Right lobe of liver (tissue), 6 donors: Measurements from ENCODE around the gene NARS2. TPM values are rescaled to one million over a fixed set of nuclear protein-coding genes. Genes with fewer than 3 reads are reported as not detected.
A peak's percentile ranks its signal among the peaks of the same experiment; 100 is the strongest.

Source experiments
- ATAC-seq, 4 donors: fragments of 200-7000 bp; cut with Tn5 transposase; one replicate each; pipeline ENCODE4 v1.9.1; 2020; ENCODE audit warnings: mild to moderate bottlenecking in 4 of 4, moderate library complexity in 4 of 4
- DNase-seq, 3 donors: peaks; one replicate each; pipeline ENCODE4 v3.0.0-alpha.2; 2020
- H3K27ac ChIP-seq, 3 donors: fragments of 200-600 bp; one replicate each; pipeline ENCODE4 v1.8.0; 2022
- H3K27me3 ChIP-seq, 2 donors: fragments of 200-600 bp; one replicate each; pipeline ENCODE4 v1.8.0; 2022
- H3K36me3 ChIP-seq, 4 donors: fragments of 200-600 bp; sonication (generic) in 1 of 4; one replicate each; pipeline versions ENCODE4 v1.5.1 to v1.8.0; 2017 to 2022; ENCODE audit warnings: control low read depth in 1 of 4
- H3K4me1 ChIP-seq, 4 donors: fragments of 200-600 bp; sonication (generic) in 1 of 4; one replicate each; pipeline versions ENCODE4 v1.5.1 to v1.8.0; 2017 to 2022; ENCODE audit warnings: control low read depth in 1 of 4
- H3K4me3 ChIP-seq, 3 donors: fragments of 200-600 bp; one replicate each; pipeline ENCODE4 v1.8.0; 2022
- H3K9me3 ChIP-seq, 4 donors: fragments of 200-600 bp; sonication (generic) in 1 of 4; one replicate each; pipeline versions ENCODE4 v1.5.1 to v1.8.0; 2017 to 2022; ENCODE audit warnings: control low read depth in 1 of 4
- CTCF ChIP-seq, 4 donors: fragments of 200-600 bp in 3 of 4; fragments of 450-650 bp in 1 of 4; IDR thresholded peaks; one replicate each; pipeline versions ENCODE4 v1.5.1 to v1.8.0; 2016 to 2022; ENCODE audit warnings: antibody characterized with exemption in 4 of 4, mild to moderate bottlenecking in 2 of 4
- POLR2A ChIP-seq: fragments of 450-650 bp; IDR thresholded peaks from one replicate; pipeline ENCODE4 v1.6.1; 2017; ENCODE audit warnings: antibody characterized with exemption, mild to moderate bottlenecking
- WGBS: methylation state at CpG from one replicate; pipeline ENCODE4 v1.1.6; 2018; ENCODE audit warnings: low coverage, low lambda C conversion rate; ENCODE audit not compliant: insufficient coverage; ENCODE audit errors: missing lambda C conversion rate; 5-methylcytosine and 5-hydroxymethylcytosine counted together
- intact Hi-C, 2 donors: fragments of 100-400 bp; cut with DNase I; formaldehyde crosslinking; loops; one replicate each; pipeline versions ENCODE4 v1.11.2 to v1.14.1; 2022
- total RNA-seq, 6 experiments: library from RNA; depleted of rRNA in 2 of 6; stranded (reverse); fragments of >200 nt in 2 of 6; fragmentation: NEBNext Ultra II Directional in 3 of 6; extraction: Animal tissue kit (Norgen Biotek cat#: 25700) in 3 of 6; gene quantifications; one replicate each; pipeline versions ENCODE4 v1.1.0 to v1.2.4, GENCODE V29; 2016 to 2023
- donor health status: DM: no; HTN: yes; CAD: no.
- donor health status: DM: no; HTN: no; CAD: no.
- donor health status: DM: no; HTN: no; CAD: no.
- donor health status: DM: no; HTN: yes; CAD: no.
- donor health status: DM: no; HTN: yes; CAD: no.

The NARS2 gene
- total RNA-seq, 6 experiments from 2014 or later = 11.5 to 17.4 (median 14.0) TPM

- Histone ChIP-seq H3K4me1 (peaks cover 0 to 12% (median 4%) of the 10 kb centered on the region in 4 donors), H3K9me3 (no peaks in the 10 kb centered on the region), H3K36me3 (no peaks in the 10 kb centered on the region), H3K4me3 (no peak overlapping the region), H3K27ac (no peak overlapping the region), H3K27me3 (no peaks in the 10 kb centered on the region)
- ATAC-seq (no peak), DNase-seq (no peak)
- 83% methylated on average over 3 of the region's 4 CpGs for WGBS
- TF ChIP-seq CTCF (IDR thresholded peaks at IDR 0.05) (no peak), POLR2A (no peak)
- intact Hi-C loops = no loop called here
These were observed 124.8 kb downstream of the NARS2 start for GRCh38 chr11:78449866-78450265.

GRCh38 chr11:78446210-78446609, 128.5 kb downstream of the NARS2 start:
- ATAC-seq = peak in 1 of 4 donors; percentile 21
- Histone ChIP-seq H3K4me1 (peaks cover 0 to 2% (median 0%) of the 10 kb centered on the region in 4 donors), H3K4me3 (no peak overlapping the region), H3K27me3 (no peaks in the 10 kb centered on the region), H3K9me3 (no peaks in the 10 kb centered on the region), H3K36me3 (no peaks in the 10 kb centered on the region), H3K27ac (no peak overlapping the region)
- intact Hi-C loops = no loop called here
- no peak for TF ChIP-seq POLR2A
- no peak for TF ChIP-seq CTCF (IDR thresholded peaks at IDR 0.05)
- no peak for DNase-seq

- intact Hi-C loops = no loop called here
These were observed 129.9 kb downstream of the NARS2 start for GRCh38 chr11:78444726-78445125.

GRCh38 chr11:78441956-78442355, 132.7 kb downstream of the NARS2 start:
- DNase-seq = no peak
- WGBS = 78% methylated on average over 4 of the region's 4 CpGs
- no peaks in the 10 kb centered on the region for H3K4me1 ChIP-seq
- H3K27ac ChIP-seq = no peak overlapping the region
- TF ChIP-seq POLR2A (no peak), CTCF (IDR thresholded peaks at IDR 0.05) (no peak)
- no peak overlapping the region for H3K4me3 ChIP-seq
- H3K9me3 ChIP-seq = no peaks in the 10 kb centered on the region
- no peaks in the 10 kb centered on the region for H3K27me3 ChIP-seq
- no peaks in the 10 kb centered on the region for H3K36me3 ChIP-seq
- intact Hi-C loops = no loop called here
- no peak for ATAC-seq

More at GRCh38 chr11:78444726-78445125, 129.9 kb downstream of the NARS2 start:
- WGBS = 80% methylated on average over 1 of the region's 1 CpG
- DNase-seq (no peak), ATAC-seq (no peak)
- Histone ChIP-seq H3K9me3 (no peaks in the 10 kb centered on the region), H3K27ac (no peak overlapping the region), H3K27me3 (no peaks in the 10 kb centered on the region), H3K4me1 (no peaks in the 10 kb centered on the region), H3K4me3 (no peak overlapping the region), H3K36me3 (no peaks in the 10 kb centered on the region)
- no peak for TF ChIP-seq CTCF (IDR thresholded peaks at IDR 0.05)
- no peak for TF ChIP-seq POLR2A

- WGBS = 56% methylated on average over 5 of the region's 5 CpGs
- DNase-seq (no peak), ATAC-seq (no peak)
- Histone ChIP-seq H3K9me3 (no peaks in the 10 kb centered on the region), H3K4me3 (no peak overlapping the region), H3K36me3 (no peaks in the 10 kb centered on the region), H3K27me3 (no peaks in the 10 kb centered on the region), H3K4me1 (no peaks in the 10 kb centered on the region), H3K27ac (no peak overlapping the region)
- intact Hi-C loops = no loop called here
- no peak for TF ChIP-seq CTCF (IDR thresholded peaks at IDR 0.05)
- TF ChIP-seq POLR2A = no peak
These were observed 136.2 kb downstream of the NARS2 start for GRCh38 chr11:78438298-78438975.
